GM19238 (cell line): Measurements from ENCODE around the gene WDCP.
"Not testable (repeated sequence)": the region's sequence is repeated elsewhere in the genome, so short reads cannot be mapped to it uniquely, and the experiment has no call there.

Experiments used
- DNase-seq: peaks from one replicate; pipeline ENCODE4 v3.0.0; 2011; ENCODE audit warnings: low spot score; ENCODE audit not compliant: insufficient read length

Gene WDCP

DNA sequence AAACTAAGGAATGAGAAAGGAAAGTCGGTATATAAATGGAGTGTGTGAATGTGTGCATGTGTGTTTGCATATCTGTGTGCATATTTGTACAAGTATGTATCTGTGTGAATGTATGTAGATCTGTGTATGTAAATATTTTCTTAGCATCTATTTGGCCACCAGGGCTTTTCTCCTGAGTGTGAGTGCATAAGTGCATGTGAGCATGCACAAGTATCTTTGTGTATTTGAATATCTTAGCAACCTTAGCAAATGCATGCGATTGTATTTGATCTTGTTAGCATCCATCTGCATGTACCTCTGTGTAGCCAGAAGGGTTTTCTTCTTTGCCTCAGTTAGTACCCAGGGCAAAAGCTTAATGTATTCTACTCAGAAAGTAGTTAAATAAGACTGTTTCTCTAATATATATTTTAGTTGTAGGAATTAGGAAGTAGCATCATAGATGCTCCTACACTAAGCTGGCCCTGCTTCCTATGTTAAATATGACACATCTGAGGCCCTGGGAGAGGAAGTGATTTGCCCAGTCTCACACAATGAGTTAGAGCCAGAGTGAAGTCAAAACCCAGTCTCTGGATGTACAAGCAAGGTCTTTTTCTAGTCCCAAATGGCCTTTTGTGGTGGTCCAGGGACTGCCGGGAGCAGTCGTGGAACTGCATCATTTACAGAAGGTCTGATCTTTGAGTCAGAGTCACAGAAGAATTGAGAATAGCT is 11.5 kb upstream of the WDCP start:
- DNase-seq = no peak

DNA sequence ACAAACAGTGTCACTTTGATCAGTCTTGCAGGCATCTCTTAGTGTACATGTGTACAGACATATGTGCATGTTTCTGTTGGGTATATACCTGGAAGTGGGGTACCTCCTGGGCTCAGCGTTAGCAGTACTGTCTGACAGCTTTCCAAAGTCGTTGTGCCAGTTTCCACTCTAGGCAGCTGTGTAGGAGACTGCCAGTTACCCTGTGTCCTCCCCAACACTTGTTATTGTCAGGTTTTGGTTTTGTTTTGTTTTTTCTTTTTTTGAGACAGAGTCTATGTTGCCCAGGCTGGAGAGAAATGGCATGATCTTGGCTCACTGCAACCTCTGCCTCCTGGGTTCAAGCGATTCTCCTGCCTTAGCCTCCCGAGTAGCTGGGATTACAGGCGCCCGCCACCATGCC is 8.6 kb upstream of the WDCP start:
- no peak for DNase-seq

DNA sequence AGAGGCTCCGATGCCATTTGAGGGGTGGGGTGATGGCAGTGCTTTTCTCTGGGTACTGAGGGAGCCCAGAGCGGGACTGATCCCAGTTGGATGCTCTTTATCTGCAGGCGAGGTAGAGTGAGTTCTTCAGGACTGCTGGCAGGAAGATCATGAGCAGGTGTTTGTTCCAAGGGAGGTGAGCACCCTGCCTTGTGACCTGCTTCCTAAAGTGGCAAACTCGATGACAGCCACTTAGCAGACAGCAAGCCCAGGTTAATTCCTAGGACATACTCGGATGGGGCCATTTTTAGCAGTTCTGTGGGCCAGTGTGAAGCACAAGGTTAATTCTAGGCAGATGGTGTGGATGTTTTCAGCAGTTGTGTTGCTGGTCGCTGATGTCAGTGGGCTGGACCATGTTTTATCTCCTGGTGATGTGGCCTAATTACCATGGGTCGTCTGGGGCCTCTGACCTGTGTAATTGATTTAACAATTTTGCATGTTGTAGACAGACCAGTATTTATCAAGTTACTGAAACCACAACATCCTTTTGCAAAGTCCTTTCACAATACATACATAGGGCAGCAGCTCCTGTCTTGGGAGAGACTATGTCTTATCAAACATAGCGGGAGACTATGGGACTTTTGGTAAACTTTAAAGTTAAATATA is 7.3 kb upstream of the WDCP start:
- DNase-seq = no peak

DNA sequence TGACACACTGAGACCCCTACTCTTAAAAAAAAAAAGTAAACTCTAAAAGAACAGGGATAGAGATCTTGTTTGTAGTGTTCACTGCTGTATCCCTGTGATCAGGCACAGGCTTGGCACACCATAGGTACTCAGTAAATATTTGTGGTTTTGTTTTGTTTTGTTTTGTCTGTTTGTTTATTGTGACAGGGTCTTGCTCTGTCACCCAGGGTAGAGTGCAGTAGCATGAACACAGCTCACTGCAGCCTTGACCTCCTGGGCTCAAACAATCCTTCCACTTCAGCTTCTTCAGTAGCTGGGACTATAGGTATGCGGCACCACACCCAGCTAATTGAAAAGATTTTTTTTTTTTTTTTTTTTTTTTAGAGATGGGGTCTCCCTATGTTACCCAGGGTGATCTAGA is 5.8 kb upstream of the WDCP start:
- no peak for DNase-seq

DNA sequence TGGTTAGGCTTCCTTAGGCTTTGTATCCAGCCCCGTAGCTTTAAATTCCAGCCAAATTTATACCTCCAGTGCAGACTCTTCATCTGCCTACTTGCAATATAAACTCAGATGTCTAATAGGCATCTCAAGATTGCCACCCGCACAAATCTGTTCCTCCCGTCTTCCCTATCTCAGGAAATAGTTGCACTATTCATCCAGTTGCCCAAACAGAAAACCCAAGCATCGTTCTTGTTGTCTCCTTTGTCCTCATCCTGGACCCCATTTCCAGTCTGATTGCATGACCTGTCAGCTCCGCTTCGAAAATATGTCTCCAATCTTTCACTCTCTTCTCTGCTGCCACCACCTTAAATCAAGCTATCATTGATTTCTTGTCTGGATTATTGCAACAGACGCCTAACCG is 4.6 kb upstream of the WDCP start:
- no peak for DNase-seq

DNA sequence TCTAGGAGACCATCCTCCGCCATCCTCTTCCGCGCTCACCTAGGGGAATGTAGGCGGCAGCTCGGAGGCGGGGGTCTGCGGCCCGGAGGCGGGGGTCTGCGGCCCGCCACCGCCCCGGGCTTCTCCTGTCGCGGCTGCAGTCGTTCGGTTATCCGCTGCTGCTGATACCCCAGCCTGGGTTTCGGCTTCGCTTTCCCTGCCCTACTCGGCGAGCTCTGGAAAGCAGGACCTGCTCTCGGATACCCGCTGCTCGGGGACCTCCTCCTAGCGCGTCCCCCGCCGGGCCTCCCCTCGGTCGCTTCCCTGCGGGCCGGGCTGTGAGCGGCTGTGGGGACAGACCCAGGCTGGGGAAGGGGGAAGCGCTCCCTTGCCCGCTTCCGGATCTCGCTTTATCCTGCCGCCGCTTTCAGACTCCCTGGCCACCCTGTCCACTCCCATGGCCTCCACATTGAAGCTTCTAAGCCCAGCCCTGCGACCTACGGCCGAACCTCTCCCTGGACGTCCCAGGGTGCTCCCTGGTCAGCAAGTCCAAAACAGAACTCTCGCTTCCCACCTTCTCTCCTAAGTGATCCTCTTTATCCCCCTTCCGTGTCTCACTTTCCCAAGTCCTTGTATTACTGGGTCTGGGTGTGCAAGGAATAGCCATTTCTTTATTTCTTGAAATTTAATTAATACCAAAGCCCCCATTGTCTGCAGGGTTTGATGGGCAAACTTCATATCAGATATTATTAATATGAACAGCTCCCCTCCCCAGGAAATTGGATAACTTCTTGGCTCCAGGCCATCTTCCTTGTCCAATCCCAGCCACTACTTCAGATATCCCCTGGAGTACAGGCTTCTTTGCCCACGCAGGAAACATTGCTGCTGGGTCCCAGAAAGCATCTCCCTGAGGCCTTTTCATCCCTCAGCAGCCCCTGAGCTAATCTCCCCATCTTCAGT is 3.1 kb upstream of the WDCP start:
- no peak for DNase-seq

DNA sequence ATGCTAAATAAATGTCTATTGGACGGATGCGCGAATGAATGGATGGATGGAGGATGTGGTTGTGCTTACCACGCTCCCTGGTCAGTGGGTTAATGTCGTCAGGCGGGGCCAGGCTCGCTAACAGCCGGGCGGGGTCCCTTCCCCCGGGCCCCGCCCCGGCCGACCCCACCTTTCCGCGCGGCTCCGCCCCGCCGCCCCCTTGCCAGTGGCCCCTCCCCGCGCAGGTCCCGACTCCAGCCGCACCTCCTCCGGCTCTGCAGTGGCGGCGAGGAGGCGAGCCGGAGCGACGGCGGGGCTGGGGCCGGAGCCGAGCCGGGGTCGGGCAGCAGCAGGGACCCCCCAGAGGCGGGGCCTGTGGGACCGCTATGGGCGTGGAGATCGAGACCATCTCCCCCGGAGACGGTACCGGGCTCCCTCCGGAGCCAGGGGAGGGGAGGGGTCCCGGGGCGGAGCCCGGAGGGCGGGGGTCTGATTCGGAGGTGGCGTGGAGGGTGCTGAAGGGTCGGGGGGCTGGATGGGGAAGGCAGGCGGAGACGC is 2.4 kb upstream of the WDCP start, which contains the start of gene FKBP1B:
Gene FKBP1B, plus strand, starts transcription at position 257 of the 537 bp plus-strand sequence. Its CDS starts 109 bp downstream, at position 366.
- no peak for DNase-seq

DNA sequence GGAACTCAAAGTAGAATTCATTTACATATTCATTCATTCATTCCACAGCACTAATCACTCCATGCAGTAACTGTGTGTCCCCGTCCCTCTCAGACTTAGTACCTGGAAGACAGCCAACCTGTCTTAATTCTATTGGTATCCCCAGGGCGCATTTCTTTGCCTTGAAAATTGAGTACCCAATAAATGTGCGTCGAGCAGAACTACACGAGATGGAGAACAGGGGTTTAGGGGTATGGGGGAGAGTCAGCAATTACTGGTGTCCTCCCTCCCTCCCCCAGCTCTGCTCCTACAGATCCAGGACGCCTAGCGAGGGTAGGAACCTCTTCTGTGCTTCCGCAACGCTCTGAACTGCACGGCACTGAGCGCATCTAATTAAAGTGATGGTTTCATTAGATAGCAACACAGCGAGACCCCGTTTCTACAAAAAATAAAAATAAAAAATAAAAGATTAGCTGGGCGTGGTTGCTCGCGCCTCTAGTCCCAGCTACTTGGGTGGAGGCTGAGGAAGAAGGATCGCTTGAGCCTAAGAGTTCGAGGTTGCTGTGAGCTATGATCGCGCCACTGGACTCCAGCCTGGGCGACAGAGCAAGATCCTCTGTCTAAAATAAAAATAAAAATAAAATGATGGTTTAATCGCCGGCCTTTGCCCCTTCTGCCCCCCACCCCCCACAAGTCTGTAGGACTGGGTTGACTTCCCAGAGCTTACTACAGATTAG is 1.7 kb upstream of the WDCP start:
- DNase-seq = no peak

DNA sequence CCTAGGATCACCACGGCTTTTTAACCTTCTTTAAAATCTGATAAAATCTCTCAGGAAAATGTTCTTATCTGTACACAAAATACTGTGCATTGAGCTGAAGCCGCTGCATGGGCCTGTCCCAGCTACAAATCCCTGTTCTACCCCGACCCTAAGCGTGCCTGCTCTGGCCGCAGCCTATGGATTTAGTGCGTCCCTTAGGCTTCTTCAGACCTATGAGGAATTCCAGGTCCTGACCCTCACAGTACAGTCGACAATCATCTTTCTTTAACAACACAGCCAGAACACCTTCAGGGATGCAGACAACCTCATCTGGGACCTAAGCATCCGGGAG is 477 bp upstream of the WDCP start:
- no peak for DNase-seq

DNA sequence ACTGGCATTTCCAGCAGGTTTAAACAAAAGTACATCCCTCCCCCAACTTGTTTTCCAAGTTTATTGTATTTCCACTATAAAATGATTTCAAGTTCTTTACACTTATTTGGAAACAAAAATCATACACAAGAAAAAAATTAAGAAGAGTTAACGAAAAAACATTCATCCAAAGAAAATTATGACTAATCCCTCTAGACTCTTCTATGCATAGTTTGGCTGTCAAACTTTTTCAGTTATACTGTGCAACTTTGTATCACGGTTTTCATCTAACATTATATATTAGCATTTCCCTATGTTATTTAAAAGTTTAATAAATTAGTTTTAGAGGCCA is 627 bp downstream of the WDCP start:
- DNase-seq = no peak

DNA sequence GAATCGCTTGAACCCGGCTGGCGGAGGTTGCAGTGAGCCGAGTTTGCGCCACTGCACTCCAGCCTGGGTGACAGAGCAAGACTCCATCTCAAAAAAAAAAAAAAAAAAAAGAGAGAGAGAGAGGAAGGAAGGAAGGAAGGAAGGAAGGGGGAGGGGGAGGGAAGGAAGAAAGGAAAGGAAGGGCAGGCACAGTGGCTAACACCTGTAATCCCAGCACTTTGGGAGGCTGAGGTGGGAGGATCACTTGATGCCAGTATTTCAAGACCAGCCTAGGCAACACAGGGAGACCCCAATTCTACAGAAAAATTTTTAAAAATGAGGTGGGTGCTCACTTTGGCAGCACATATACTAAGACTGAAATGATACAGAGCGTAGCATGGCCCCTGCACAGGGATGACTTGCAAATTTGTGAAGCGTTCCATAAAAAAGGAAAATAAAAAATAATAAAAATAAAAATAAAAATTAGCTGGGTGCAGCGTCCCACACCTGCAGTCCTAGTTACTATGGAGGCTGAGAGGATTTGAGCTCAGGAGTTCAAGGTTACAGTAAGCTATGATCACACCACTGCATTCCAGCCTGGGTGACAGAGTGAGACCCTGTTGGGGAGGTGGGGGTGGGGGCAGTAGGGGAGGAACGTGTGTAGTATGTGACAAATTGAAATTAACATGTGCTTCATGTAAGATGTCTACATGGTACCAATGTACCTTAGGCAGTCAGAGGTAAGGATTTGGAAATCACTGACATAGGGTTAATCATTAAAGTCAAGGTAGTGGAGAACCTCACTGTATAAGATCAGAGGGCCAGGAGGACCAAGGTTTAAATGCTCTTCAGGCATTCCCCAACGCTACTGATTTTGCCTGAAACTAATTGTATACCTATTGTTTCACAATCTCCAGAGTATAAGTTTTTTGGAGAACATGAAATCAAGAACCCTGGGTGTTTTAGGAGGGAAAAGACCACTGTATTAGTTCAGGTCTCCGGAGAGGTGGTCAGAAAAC is 1.4 kb downstream of the WDCP start:
- DNase-seq = no peak

DNA sequence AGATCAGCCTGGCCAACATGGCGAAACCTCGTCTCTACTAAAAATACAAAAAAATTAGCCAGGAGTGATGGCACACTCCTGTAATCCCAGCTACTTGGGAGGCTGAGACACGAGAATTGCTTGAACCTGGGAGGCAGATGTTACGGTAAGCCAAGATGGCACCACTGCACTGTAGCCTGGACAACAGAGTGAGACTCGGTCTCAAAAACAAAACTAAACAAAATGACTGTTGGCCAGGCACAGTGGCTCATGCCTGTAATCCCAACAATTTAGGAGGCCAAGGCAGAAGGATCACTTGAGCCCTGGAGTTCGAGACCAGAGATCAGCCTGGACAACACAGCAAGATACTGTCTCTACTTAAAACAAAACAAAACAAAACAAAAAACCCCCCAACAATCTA is 4.1 kb downstream of the WDCP start:
- DNase-seq = not testable (repeated sequence)

DNA sequence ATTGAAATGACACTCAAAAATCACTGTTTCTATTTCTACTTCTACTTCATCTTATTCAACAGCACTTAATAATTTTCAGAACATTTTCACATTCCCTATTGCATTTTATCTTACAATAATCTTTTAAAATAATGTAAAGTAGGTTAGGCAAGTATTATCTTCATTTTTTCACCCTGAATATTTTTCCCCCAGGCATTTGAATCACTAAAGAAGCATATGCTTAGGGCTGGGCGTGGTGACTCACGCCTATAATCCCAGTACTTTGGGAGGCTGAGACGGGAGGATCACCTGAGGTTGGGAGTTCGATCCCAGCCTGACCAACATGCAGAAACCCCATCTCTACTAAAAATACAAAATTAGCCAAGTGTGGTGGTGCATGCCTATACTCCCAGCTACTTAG is 6.7 kb downstream of the WDCP start:
- DNase-seq = no peak

DNA sequence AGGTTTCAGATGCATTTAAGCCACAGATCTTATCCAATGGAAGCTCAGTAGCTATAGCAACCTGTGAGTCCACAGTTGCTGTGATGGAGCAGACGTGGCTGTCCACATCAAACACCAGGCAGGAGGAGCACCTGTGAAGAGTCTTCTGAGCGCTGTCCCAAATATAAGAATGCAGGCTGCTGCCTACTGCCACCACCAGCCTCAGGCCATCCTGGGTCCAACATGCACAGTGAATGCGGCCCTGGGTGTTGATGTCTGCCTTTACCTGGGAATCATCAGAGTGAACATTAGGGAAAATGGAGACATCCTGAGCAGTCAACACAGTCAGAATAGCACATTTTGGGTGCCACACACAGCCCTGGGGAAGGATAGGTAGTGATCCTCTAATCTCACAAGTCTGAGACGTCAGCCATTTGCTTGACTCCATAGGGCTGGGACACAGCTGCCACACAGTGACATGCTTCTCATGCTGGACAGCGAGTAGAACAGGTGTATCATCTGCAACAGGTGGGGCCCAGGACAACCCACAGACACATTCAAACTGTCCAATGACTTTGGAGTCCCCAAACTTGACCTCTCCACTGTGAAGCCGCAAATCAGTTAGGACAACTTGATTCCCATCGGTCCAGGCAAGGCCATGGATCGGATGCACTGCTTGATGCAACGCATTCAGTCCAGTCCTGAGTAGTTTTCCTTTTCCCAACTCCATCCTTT is 8.2 kb downstream of the WDCP start:
- no peak for DNase-seq

DNA sequence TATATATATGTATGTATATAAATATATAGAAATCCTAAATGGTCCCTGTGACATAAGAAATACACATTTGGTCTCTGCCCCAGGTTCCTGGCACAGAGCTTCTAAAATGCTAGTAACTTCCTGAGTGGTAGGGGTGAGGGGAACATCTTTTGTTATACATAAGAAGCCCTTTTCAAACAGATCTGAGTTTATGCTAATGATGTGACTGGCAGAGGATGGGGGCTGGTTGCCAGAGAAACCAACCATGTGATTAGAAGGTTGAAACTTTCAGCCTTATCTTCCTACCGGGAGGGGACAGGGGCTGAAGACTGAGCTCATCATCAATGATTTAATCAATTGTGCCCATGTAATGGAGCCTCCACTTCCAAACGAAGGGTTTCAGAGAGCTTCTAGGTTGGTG is 21.0 kb downstream of the WDCP start:
- DNase-seq = no peak

DNA sequence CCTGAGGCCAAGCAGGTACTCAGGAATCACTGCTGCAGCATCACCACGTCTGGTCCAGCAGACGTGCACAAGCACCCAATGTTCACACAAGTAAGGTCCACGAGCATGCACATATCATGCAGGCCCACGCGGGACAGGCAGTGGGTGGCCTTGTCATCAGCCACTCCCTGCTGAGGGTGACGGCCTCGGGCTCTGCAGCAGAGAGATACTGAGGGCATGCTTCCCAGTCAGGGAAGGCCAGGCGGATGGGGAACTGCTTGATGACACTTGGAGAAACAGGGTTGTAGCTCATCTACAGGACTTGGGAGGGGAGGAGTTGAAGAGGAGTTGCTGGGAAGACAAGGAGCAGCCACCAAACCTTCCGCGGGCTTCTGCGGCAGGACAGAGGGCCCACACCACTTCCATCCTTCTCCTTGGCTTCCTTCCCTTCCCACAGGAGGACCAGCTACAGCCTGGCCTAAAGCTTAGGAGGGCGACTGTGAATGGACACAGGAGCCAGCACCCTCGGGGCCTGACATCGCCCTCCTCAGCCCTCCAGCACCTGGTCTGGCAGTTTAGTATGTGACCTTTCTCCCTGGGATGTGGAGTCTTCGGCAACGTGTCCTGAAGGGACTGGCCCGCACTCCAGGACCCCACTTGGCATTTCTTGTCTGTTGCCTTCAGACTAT is 22.1 kb downstream of the WDCP start:
- no peak for DNase-seq

DNA sequence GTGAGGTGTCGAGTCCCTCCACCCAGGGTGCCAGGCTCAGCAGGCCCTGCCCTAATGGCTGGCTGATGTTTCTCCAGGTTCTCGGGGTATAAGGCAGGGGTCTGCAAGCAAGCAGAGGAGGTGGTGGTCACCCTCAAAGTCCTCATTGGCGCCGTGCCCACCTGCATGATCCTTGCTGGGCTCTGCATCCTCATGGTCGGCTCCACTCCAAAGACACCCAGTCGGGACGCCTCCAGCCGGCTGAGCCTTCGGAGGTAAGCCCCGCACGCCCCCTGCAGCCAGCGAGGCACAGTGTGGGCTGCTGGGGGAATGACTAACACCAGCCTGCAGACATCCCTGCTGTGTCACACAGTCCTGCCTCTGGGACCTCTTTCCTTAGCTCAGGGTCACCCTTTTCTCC is 23.2 kb downstream of the WDCP start:
- DNase-seq = no peak

DNA sequence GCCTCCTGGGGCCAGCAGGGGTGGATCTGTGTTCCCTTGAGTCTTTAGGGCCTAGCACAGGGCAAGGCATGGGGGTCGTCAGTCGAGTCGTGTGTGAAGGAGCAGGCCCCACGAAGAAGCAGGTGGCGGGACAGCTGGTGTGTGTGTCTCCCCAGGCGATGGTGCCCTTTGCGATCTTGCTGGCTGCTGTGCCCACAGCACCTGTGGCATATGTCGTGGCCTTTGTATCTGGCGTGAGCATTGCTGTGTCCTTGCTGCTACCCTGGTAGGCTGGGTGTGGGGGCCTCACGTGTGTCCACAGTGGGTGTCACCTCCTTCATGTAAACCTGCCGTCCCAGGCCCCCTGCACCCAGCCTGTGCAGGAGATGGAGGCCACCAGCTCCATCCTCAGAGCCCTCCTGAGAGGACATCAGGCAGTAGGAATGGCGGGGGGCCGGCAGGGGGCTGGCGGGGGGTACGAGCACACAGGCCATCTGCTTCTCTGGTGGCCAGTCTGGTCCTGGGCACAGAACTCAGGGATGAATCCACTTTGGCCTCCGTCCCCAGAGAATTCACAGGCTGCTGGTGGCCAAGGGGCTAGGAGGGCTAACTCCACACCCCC is 24.1 kb downstream of the WDCP start:
- DNase-seq = no peak
